22Rv1 (cell line): Measurements from ENCODE around the gene ZNF783.
"Not testable (repeated sequence)": the region's sequence is repeated elsewhere in the genome, so short reads cannot be mapped to it uniquely, and the experiment has no call there.

Source experiments
- H3K27ac ChIP-seq: fragments of 450-650 bp; 2 replicates; pipeline ENCODE4 v1.5.1; 2017
- ZFX ChIP-seq: fragments of 450-650 bp; IDR thresholded peaks from 2 replicates; pipeline ENCODE4 v1.6.1; 2017; ENCODE audit warnings: antibody characterized with exemption, borderline replicate concordance
- TF ChIP-seq, protein P1 (sequence below): fragments of 450-650 bp; IDR thresholded peaks from 2 replicates; pipeline ENCODE4 v1.5.1; 2017; ENCODE audit warnings: mild to moderate bottlenecking

The ZNF783 gene

GRCh38 chr7:149240637-149241036, 21.4 kb upstream of the ZNF783 start:
- no peak overlapping the region for H3K27ac ChIP-seq
- no peak for TF ChIP-seq ZFX
- TF ChIP-seq, protein P1, sequence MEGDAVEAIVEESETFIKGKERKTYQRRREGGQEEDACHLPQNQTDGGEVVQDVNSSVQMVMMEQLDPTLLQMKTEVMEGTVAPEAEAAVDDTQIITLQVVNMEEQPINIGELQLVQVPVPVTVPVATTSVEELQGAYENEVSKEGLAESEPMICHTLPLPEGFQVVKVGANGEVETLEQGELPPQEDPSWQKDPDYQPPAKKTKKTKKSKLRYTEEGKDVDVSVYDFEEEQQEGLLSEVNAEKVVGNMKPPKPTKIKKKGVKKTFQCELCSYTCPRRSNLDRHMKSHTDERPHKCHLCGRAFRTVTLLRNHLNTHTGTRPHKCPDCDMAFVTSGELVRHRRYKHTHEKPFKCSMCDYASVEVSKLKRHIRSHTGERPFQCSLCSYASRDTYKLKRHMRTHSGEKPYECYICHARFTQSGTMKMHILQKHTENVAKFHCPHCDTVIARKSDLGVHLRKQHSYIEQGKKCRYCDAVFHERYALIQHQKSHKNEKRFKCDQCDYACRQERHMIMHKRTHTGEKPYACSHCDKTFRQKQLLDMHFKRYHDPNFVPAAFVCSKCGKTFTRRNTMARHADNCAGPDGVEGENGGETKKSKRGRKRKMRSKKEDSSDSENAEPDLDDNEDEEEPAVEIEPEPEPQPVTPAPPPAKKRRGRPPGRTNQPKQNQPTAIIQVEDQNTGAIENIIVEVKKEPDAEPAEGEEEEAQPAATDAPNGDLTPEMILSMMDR, result no peak

DNA sequence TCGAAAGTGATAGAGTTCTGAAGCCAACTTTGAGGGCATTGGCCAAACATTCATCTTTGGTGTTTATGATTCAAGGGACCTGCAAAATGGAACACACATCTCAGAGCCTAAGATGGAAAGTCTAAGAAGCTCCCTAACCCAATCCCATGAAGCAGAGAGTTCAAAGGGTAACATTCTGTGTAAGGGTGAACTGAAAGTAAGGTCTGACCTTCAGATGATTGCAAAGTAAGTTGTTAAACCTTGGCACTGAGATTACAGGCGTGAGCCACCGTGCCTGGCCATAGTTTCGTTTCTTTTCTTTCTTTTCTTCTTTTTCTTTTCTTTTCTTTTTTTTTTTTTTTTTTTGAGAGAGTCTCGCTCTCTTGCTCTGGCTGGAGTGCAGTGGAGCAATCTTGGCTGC, 20.3 kb upstream of the ZNF783 start:
- no peak overlapping the region for H3K27ac ChIP-seq
- no peak for TF ChIP-seq ZFX
- TF ChIP-seq, protein P1, result no peak

- TF ChIP-seq ZFX, result no peak
- TF ChIP-seq, protein P1, result no peak
These were observed 16.8 kb upstream of the ZNF783 start for GRCh38 chr7:149245244-149245643.

GRCh38 chr7:149245744-149246143, 16.3 kb upstream of the ZNF783 start:
- H3K27ac ChIP-seq, result no peak overlapping the region
- TF ChIP-seq ZFX, result no peak
- TF ChIP-seq, protein P1, result no peak

More at GRCh38 chr7:149245244-149245643, 16.8 kb upstream of the ZNF783 start:
- no peak overlapping the region for H3K27ac ChIP-seq

GRCh38 chr7:149248777-149249176, 13.2 kb upstream of the ZNF783 start:
- H3K27ac ChIP-seq, result no peak overlapping the region
- TF ChIP-seq, protein P1, result no peak
- TF ChIP-seq ZFX, result no peak

DNA sequence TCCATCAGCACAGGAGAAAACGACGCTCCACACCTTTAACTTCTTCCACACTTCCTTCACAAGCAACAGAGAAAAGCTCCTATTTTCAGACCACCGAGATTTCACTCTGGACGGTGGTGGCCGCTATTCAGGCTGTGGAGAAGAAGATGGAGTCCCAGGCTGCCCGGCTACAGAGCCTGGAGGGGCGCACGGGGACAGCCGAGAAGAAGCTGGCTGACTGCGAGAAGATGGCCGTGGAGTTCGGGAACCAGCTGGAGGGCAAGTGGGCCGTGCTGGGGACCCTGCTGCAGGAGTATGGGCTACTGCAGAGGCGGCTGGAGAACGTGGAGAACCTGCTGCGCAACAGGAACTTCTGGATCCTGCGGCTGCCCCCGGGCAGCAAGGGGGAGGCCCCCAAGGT, 11.8 kb upstream of the ZNF783 start:
- not testable (repeated sequence) for H3K27ac ChIP-seq

DNA sequence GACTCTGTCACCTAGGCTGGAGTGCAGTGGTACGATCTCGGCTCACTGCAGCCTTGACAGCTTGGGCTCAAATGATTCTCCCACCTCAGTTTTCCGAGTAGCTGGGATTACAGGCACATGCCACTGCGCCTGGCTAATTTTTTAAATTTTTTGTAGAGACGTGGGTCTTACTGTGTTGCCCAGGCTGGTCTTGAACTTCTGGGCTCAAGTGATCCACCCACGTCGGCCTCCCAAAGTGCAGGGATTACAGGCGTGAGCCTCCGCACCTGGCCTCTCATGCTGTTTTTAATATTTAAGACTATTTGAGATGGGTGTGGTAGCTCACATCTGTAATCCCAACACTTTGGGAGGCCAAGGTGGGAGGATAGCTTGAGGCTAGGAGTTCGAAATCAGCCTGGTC, 10.5 kb upstream of the ZNF783 start:
- not testable (repeated sequence) for H3K27ac ChIP-seq

DNA sequence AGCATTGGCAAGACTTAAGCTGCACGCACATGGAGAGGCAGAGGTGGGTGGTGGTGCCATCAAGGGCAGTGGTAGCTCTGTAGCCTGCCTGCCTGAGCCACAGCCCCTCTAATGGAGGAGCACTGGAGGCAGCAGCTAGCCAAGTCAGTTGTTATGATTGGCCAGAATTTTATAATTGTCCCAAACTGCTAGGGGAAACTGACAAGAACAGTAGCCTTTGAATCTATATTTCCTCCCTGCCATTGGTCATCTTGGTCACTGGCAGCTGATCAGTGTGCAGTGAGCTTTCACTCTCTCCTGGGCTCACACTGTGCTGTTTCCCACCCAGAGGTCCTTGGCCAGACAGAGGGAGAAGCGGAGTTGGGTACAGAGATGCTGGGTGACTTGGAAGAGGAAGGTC, 9.6 kb upstream of the ZNF783 start:
- TF ChIP-seq, protein P1, result no peak
- TF ChIP-seq ZFX, result no peak
- no peak overlapping the region for H3K27ac ChIP-seq
